Left ventricle myocardium superior (tissue), 1 donor: ENCODE measurements around the gene SUPT3H. TPM values are rescaled to one million over a fixed set of nuclear protein-coding genes. Genes with fewer than 3 reads are reported as not detected.
"Not testable (repeated sequence)": the region's sequence is repeated elsewhere in the genome, so short reads cannot be mapped to it uniquely, and the experiment has no call there.

Experiments
- ATAC-seq: fragments of 200-7000 bp; cut with Tn5 transposase; one replicate; pipeline ENCODE4 v1.9.1; 2020; ENCODE audit warnings: mild to moderate bottlenecking, moderate library complexity
- DNase-seq: peaks from one replicate; pipeline ENCODE4 v3.0.0-alpha.2; 2020
- intact Hi-C: fragments of 100-400 bp; cut with micrococcal nuclease; formaldehyde crosslinking; loops from one replicate; pipeline ENCODE4 v1.11.0; 2022
- total RNA-seq: library from RNA; stranded (reverse); fragmentation: NEBNext Ultra II Directional; extraction: Animal tissue kit (Norgen Biotek cat#: 25700); gene quantifications from one replicate; pipeline ENCODE4 v1.2.1, GENCODE V29; 2021
- donor health status: DM: no; HTN: yes; CAD: no; lungs with severe emphysema.

Gene SUPT3H
- total RNA-seq, 1 donor from 2014 or later: 2.8 TPM

DNA sequence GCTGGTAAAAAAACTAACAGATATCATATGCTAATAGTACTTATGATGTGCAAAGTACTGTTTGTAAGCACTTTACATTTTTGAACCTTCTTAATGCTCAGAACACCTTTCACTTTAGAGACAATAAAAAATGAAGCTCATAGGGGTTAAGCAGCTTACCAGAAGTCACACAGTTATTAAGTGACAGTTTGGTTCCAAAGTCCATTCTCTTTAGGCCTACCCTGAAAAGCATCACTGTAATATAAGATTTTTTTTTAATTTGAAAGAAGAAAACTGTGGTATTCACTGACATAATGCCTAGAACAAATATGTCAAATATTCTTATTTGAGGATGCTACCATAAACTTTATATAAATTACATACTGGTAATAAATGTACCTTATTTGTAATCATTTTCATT, 177.2 kb downstream of the SUPT3H start:
- intact Hi-C loops: no loop called here
- ATAC-seq: no peak

DNA sequence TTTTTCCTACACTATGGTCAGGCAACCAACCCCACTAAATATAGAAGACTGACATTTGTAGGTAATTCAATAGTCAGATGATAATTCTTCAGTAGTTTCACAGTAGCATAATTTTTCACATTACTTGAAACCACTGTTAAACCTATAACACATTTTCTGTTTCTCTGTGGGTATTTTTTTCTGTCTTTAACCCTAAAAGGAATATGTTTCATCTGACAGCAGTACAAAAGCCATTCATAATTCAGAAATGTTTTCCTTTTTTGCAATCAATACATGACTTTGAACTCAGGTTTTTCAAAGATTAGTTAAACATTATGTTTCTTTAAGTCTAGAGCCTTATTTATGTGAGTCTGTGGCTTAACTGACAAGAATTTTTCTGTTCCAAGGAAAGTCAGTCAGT, 178.2 kb downstream of the SUPT3H start:
- no peak for ATAC-seq
- no peak for DNase-seq
- intact Hi-C loops: no loop called here

More for the DNA sequence above, 177.2 kb downstream of the SUPT3H start:
- DNase-seq: no peak

DNA sequence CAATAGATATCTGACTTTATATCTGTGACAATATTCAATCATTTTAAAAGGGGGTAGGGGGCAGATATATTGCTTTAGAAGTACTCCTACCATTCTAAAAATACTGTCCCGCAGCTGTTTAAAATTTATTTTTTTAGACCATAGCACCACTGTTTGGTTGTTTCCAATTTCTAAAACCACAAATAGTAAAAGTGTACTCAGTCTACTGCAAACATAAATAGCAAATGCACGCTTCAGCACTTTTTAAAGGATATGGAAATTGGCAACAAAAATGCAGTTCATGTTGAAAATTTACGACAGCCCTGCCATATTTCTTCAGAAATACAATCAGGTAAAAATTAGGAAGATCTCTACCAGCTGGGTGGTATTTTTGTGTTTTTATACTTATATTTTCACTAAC, 181.6 kb downstream of the SUPT3H start:
- intact Hi-C loops: no loop called here
- DNase-seq (no peak), ATAC-seq (no peak)

DNA sequence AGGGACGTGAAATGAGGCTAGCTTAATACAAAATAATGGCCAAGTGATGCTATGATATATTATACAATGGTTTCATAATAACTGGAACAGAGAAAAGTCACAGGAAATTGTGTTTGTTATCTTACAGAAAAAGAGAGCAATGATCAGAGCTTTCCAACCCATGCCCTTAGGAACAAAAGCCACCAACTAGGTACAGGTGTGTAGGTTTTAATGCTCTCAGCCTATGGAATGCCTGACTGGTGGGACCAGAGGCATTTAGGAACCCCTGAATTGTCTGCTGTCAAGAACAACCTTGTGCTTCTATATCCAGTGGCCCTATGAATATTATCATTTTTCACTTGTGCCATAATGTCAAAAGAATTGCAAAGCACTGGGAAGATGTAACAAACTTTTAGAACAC, 182.6 kb downstream of the SUPT3H start:
- ATAC-seq: no peak
- DNase-seq: no peak
- intact Hi-C loops: no loop called here

DNA sequence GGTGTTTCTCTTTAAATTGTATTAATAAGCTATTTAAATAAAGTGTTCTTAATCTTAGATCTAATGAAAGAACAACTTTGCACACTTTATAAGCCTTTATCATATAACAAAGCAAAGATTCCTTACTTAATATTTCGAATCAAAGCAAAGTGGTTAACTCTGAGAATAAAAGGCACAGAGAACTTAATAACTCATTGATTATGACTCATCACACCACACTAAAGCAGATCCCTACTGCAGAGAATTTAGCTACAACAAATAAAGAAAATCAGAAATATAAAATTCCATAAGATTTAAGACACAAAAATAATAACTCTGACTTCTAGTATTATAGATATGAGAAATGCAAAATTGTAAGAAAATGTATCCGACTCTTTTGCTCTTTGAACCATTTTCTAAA, 185.2 kb downstream of the SUPT3H start:
- ATAC-seq: no peak
- intact Hi-C loops: no loop called here
- no peak for DNase-seq

DNA sequence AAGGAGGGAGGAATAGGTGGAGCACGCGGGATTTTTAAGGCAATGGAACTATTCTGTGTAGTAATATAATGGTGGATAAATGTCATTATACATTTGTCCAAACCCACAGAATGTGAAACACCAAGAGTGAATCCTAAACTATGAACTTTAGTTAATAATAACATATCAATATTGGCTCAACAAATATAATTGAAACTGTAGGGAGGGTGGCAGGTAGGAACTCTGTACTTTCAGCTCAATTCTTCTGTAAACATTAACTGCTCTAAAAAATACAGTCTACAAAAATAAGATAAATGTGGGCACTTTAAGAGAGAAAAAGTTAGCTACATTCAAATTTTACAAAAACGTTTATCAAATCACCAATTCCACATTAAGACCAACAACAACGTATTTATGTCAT, 186.3 kb downstream of the SUPT3H start:
- DNase-seq: no peak
- ATAC-seq: no peak
- intact Hi-C loops: no loop called here

DNA sequence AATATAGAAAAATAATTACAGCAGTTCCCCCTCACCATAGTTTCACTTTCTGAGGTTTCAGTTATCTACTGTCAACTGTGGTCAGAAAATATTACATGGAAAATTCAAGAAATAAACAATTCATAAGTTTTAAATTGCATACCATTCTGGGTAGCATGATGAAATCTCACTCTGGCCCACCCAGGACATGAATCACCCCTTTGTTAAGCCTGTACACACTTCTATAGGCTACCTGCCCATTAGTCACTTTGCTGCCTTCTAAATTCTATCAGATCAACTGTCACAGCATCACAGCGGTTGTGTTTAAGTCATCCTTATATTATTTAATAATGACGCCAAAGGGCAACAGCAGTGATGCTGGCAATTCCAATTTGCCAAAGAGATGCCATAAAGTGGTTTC, 189.9 kb downstream of the SUPT3H start:
- no peak for ATAC-seq
- intact Hi-C loops: no loop called here

DNA sequence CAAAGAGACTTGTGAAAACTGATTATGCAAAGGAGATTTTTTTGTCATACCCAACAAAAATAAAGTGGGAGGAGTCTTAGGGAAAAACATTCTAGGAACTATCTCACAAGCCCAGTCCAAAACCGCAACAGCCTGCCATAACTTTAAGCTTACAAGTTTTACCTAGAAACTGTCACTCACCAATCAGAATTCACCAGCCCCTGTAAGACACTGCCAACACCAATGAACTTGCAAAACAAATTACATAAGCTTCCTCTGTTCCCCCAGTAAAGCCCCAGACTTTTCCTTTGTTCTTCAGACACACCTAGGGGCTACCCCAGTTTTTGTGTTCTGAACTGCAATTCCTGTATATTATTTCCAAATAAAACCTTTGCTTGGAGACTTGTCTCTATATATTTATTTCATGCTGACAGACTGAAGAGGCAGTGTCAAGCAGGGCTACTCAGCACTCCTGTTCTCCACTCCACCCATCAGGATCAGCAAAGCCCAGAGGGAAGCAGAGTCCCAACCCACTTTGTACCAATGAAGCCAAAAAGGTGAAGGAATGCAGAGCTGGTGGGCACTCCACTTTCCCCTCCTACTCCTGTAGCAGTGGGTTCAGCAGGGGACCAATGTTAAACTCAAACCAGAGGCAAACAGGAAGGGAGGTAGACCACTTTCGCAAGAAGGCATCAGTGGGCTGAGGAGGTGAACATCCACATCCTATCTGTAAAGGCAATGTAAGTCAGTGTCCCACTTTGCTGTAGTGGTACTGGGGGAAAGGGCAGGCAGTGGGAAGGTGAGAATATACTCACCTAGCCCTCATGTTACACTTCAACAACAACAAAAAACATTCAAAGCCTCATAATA, 192.1 kb downstream of the SUPT3H start:
- intact Hi-C loops: no loop called here
- ATAC-seq (no peak), DNase-seq (no peak)

More for the DNA sequence above, 189.9 kb downstream of the SUPT3H start:
- no peak for DNase-seq

DNA sequence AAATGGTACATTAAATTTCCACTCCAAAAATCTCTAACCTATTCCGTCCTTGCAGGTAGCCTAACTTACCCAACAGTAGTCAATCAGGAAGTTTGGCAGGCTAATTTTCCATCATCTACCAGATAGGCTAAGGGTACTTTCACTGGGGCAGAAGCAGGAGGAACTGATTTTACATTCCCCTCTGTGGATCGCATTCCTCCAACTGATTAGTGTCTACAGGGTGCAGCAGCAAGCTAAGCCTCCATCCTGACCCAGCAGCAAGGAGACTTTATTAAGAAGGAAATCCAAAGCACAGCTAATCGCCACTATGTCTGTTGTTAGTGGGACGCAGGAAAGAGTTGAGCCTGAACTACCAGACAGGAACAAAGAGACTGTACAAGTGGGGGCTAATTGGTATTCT, 192.8 kb downstream of the SUPT3H start:
- ATAC-seq: no peak
- DNase-seq: no peak
- intact Hi-C loops: no loop called here

DNA sequence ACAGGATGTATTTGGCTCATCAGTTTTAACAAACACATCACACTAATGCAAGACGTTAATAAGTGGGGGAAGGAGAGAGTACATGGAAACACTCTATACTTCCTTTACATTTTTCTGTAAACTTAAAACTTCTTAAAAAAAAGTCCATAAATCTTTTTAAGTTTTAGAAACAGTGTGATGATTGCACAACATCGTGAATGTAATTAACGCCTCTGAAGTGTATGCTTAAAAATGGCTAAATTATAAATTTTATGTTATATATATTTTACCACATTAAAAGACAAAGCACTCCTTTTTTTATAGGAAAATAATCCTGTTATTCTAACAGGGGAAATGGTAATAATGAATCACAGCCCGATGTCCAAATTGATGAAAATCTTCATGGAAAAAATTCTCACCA, 193.7 kb downstream of the SUPT3H start:
- DNase-seq (no peak), ATAC-seq (no peak)

DNA sequence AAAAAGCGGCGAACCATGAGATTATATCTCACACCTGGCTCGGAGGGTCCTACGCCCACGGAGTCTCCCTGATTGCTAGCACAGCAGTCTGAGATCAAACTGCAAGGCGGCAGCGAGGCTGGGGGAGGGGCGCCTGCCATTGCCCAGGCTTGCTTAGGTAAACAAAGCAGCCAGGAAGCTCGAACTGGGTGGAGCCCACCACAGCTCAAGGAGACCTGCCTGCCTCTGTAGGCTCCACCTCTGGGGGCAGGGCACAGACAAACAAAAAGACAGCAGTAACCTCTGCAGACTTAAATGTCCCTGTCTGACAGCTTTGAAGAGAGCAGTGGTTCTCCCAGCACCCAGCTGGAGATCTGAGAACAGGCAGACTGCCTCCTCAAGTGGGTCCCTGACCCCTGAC, 201.4 kb downstream of the SUPT3H start:
- ATAC-seq, intact Hi-C loops, DNase-seq: not testable (repeated sequence)

More for the DNA sequence above, 193.7 kb downstream of the SUPT3H start:
- intact Hi-C loops: no loop called here

DNA sequence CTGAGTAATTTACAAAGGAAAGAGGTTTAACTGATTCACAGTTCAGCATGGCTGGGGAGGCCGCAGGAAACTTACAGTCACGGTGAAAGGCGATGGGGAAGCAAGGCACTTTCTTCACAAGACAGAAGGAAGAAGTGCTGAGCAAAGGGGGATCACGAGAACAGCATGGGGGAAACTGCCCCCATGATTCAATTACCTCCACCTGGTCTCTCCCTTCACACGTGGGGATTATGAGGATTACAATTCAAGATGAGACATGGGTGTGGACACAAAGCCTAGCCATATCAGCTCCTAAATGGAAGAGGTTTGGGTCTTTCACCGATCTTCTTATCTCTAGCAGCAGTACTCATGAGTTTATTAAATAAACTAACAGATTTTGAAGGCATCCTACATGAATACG, 202.5 kb downstream of the SUPT3H start:
- intact Hi-C loops: no loop called here
- DNase-seq (no peak), ATAC-seq (no peak)

DNA sequence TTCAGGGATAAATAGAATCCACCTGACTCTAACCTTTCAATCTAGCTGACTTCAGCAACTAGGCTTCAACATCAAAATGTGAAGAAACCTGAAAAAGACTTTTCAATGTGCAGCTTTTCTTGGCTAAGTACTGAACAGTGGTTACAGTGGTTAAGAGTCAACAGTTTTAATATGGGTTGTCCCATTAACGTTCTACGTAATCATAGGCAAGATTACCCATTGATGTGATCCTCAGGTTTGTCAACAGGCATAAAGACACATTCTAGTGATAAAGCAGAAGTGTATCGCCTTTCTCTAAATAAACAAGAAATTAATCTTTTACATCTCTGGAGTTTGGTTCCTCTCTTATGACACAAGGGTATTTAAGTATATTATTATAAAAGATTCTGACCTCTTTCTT, 203.7 kb downstream of the SUPT3H start:
- intact Hi-C loops: no loop called here
- no peak for DNase-seq
- no peak for ATAC-seq

DNA sequence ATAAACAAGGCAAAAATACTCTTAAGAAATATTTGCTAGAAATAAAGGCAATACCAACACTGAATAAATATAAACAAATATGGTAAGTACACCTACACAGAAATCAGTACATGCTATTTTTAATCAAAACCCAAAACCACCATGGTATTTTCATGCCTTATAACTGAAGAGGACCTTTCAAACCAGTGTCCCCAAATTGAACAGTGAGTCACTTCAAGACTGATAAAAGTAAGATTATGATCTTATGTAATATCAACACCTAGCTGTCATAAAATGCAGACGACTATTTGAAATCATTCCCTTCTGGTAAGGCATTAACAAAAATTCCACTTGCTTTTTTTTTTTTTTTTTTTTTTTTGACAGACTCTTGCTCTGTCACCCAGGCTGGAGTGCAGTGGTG, 206.4 kb downstream of the SUPT3H start:
- DNase-seq: no peak
- intact Hi-C loops: no loop called here
- no peak for ATAC-seq

DNA sequence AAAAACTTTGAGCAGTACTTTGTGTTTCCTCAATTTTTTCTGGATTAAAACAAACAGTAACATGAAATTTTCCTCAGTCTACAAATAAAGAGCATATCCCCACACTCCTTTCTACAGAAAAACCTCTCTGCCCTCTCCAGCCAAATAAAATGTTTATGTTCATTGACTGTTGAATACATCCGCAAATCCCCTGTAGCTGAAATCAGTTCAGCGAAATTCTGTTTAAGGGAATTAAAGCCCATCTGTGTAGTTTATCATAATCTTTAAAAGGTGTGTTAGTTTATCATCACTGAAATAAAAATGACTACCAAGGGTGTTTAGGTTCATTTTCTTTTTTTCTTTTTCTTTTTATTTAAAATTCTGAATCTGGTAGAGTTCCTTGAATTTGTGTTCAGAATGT, 207.4 kb downstream of the SUPT3H start:
- DNase-seq (no peak), ATAC-seq (no peak)
- intact Hi-C loops: no loop called here

DNA sequence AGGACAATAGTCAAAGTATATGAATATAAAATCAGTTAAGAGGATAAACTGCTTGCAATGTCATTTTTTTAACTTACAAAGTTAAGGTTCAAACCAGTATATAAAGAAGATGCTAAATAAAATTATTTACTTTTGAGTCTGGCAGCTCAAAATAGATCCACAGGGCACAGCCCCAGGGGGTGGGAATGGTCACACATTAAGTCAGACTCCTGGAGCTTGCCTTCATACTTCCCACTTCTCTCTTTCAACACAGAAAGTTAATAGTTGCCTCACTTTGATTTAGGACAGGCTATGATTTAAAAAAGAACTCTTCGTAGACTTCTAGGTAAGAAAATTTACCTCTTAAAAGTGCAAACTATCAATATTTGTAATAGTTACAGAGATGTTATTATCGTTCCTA, 207.9 kb downstream of the SUPT3H start:
- ATAC-seq: no peak
- DNase-seq: no peak
- intact Hi-C loops: no loop called here

DNA sequence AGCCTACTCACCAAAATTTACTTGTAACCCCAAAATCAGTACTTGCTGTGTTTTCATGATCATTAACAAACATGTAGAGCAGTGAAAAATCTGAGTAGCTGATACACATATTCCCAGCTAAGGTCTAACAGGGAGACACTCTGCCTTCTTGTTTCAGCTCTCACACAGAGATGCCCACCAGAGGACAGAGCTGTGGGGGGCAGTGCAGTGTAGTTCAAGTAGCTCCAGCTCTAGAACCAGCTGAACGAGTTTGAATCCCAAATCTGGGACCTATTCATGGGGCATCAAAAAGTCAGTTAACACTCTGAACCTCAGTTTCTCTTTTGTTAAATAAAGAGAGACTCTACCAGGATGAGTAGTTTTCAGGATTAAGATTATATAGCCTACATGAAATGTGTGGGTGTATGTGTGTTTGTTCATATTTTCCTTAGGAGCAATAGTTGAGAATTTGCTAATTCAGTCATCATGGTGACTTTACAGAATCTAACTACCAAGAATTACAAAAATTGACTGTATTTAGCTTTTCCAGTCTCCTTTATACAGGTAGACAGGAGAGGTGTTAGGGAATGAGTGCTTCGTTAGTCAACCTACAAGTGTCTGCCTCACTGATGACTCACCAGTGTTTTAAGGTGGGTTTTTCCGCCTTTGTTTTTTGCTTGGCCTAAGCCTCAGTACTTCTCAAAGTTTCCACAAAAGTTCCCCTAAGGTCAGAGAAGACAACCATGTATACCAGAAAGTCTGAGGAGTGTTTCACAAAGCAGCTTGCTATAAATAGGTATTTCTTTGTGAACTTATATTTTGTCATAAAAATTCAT, 213.6 kb downstream of the SUPT3H start:
- DNase-seq (no peak), ATAC-seq (no peak)
- intact Hi-C loops: no loop called here

DNA sequence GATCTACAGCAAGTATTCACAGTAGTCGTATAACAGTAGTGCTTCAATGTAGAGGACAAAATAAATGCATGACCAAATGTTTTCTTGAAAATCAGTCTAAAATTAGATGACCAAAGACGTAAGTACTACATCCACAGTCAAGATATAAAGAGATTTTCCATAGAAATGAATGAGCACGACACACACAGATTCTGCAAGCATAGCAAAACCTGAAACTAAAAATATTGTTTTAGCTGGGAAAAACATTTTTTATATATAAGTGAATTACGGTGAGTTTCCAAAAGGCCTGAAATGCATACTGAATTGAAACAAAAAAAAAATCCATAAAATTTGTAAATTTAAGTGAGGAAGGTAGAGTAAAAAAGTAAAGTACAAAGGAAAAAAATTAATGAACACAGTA, 217.4 kb downstream of the SUPT3H start:
- intact Hi-C loops: no loop called here
- DNase-seq (no peak), ATAC-seq (no peak)

DNA sequence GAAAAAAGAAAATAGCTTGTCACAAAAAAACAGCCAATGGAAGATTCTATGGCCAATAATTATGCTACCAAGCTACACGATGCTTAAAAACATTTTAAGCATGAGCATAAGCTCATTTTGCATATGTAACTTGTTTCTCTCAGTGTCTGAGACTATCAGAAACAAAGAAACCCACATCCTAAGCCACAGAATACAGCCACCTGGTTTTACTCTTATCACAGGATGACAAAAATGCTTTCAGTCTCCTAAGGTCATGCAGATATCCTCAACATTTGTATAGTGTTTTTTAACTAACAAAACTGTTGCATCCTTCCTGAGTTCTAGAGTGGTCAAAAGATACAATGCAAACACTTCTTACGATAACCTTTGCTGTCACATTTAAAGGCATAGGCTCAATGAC, 221.7 kb downstream of the SUPT3H start:
- intact Hi-C loops: no loop called here
- ATAC-seq (no peak), DNase-seq (no peak)

DNA sequence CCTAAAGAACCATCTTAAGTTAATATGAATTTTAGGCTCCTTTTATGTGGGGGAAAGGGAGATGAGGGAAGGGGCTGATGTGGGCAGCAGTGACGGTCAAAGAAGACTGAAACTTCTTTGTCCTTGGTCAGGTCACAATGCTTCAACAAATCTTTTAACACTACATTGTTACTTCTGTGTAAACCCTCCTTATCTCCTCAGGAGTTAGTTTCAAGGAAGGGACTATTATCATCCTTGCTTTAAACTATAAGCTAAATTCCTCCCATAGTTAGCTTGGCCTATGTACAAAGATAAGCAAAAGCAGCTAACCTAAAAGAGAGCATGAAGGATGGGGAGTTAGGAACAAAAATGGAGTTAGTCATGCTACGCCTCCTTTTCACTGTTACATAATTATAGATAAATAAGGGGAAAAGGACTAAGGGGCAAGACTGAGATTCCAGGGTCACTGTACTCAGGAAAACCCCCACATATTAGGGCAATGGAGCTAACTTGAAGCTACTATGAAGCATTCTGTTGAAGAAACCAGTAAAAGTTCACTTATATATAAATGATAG, 222.3 kb downstream of the SUPT3H start:
- intact Hi-C loops: no loop called here
- no peak for DNase-seq
- ATAC-seq: no peak
